Mononuclear cell (primary cell): ENCODE data around the gene APPBP2. TPM values are rescaled to one million over a fixed set of nuclear protein-coding genes. Genes with fewer than 3 reads are reported as not detected.
"Not testable (repeated sequence)": the region's sequence is repeated elsewhere in the genome, so short reads cannot be mapped to it uniquely, and the experiment has no call there.

Experiments used
- H3K27me3 ChIP-seq: 2 replicates; pipeline ENCODE4 v1.6.0; 2011; ENCODE audit warnings: low read length, control low read depth; ENCODE audit not compliant: insufficient read depth
- H3K4me1 ChIP-seq: 2 replicates; pipeline ENCODE4 v1.5.1; 2011; ENCODE audit warnings: mild to moderate bottlenecking, low read length, control low read depth; ENCODE audit not compliant: insufficient read depth
- H3K4me3 ChIP-seq: 2 replicates; pipeline ENCODE4 v1.5.1; 2011; ENCODE audit warnings: mild to moderate bottlenecking, low read length, moderate library complexity
- H3K9me3 ChIP-seq: 2 replicates; pipeline ENCODE4 v1.5.1; 2011; ENCODE audit warnings: low read depth, mild to moderate bottlenecking, control low read depth, low read length
- total RNA-seq: library from RNA; depleted of rRNA; stranded (reverse); fragments of >200 nt; gene quantifications from one replicate; pipeline ENCODE4 v1.2.3, GENCODE V29; 2012

Gene APPBP2
- total RNA-seq, 1 donor = 21.2 TPM

DNA sequence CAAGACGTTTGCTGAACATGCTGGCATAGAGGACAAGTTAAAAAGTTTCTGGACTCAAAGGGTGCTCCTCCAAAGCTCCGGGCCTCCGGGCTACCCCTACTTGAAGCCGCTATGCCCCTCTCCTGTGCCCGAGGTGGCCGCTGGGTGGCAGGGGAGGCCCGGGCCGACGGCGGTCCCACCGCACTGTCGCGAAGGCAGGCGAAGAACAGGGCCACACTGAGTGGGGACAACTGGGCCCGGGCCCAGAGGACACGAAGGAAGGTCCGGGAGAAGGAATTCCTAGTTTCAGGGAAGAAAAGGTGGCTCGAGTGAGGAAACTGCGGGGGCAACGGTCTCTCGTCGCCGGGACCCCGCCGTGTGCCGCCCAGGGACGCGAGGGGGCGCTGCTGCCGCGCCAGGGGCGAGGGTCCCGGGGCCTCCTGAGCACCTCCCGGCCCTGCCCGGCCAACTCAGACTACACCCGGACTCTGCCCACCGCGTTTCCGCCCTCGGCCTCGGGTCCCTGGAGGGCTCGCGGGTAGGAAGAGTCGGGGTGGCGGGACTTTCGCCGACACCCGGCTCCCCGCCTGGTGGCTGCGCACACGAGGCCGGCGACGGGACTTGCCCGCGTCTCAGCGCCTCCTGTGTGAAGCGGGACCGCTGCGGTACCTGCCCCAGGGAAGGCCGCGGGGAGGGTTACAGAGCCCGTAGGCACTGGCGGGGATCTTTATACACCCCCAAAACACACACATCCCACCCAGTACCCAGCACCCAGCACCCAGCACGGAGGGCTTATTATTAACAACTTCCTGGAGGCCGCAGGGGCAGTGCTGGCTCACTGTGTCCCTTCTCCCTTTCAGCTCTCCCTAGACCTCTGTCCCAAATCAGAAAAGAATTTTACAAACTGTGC, 104.5 kb downstream of the APPBP2 start:
- peaks cover 8% of the 10 kb centered on the region for H3K4me1 ChIP-seq
- H3K9me3 ChIP-seq = no peaks in the 10 kb centered on the region
- H3K27me3 ChIP-seq = no peaks in the 10 kb centered on the region
- H3K4me3 ChIP-seq = peak overlapping the region; percentile 37

DNA sequence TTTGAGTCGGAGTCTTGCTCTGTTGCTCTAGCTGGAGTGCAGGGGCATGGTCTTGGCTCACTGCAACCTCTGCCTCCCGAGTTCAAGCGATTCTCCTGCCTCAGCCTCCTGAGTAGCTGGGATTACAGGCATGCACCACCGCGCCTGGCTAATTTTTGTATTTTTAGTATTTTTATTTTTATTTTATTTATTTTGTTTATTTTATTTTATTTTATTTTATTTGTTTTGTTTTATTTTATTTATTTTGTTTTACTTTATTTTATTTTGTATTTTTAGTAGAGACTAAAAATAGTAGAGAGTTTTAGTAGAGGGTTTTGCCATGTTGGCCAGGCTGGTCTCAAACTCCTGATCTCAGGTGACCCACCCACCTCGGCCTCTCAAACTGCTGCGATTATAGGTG, 106.2 kb downstream of the APPBP2 start:
- H3K4me3 ChIP-seq, H3K27me3 ChIP-seq, H3K9me3 ChIP-seq, H3K4me1 ChIP-seq: not testable (repeated sequence)

DNA sequence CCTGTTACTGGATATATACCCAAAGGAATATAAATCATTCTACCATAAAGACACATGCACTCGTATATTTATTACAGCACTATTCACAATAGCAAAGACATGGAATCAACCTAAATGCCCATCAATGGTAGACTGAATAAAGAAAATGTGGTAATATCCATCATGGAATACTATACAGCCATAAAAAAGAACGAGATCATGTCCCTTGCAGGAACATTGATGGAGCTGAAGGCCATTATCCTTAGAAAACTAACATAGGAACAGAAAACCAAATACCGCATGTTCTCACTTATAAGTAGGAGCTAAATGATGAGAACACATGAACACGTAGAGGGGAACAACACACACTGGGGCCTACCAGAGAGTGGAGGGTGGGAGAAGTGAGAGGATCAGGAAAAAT, 107.0 kb downstream of the APPBP2 start:
- H3K4me1 ChIP-seq, H3K9me3 ChIP-seq, H3K4me3 ChIP-seq, H3K27me3 ChIP-seq: not testable (repeated sequence)

DNA sequence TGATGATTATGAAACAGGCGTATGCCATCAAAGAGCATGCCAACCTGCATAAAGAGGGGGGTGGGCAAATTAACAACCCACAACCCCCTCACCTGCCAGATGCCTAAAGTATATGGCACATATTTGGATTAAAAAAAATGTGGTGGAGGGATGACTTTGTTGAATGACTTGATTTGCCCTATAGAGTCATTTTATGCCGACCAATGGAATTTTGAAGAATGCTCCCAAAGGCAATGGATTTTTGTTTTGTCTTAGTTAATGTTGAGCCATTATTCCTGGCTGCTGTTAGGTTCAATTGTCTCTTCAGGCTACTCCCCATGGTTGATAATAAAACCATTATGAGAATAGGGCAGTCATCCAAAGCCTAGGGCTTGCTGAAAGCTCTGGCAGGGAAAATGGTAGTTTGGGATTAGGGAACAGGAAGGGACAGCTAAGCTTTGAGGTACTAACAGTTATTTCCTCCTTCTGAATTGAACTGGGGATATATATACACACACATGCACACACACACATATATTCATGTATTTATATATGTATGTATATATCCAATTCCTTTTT, 109.6 kb downstream of the APPBP2 start:
- Histone ChIP-seq H3K9me3 (no peaks in the 10 kb centered on the region), H3K4me1 (no peaks in the 10 kb centered on the region), H3K27me3 (no peaks in the 10 kb centered on the region), H3K4me3 (no peak overlapping the region)

DNA sequence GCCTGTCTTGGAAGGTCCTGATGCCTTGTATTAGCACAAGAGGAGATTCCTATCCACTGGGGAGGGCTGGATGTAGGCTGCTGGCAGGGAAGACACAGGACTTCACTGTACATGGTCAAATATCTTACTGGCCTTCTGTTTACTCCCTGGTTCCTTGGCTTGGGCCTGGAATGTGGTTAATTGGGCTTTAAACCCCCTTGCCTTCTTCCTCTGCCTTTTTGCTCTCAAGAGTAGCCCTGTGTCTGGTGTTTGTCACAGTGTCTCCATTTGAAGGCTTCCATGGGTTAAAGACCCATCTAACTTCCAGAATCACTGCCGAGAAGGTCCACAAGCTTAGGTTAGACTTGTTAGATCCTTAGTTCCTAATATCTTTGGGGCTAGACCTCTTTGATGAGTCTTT, 110.9 kb downstream of the APPBP2 start:
- Histone ChIP-seq H3K4me1 (no peaks in the 10 kb centered on the region), H3K9me3 (no peaks in the 10 kb centered on the region), H3K27me3 (no peaks in the 10 kb centered on the region), H3K4me3 (no peak overlapping the region)

DNA sequence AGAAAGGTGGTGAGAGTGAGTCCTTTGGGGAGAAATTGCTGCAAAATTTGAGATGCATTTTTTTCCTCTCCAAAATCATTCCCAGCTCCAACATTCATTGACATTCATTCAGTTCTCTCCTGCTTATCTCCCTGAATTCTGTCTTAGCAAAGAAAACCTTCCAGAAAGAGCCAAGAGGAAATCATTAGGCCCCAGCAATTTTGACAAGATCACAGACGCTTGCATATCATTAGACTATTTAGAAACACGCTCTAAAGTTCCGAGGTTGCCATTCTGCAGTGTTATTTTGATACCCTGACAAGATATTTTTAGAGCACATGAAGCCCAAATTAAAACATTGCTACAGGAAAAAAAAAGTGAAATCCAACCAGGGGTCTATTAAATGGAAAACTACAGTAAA, 113.3 kb downstream of the APPBP2 start:
- no peaks in the 10 kb centered on the region for H3K4me1 ChIP-seq
- H3K9me3 ChIP-seq = no peaks in the 10 kb centered on the region
- H3K27me3 ChIP-seq = no peaks in the 10 kb centered on the region
- no peak overlapping the region for H3K4me3 ChIP-seq

DNA sequence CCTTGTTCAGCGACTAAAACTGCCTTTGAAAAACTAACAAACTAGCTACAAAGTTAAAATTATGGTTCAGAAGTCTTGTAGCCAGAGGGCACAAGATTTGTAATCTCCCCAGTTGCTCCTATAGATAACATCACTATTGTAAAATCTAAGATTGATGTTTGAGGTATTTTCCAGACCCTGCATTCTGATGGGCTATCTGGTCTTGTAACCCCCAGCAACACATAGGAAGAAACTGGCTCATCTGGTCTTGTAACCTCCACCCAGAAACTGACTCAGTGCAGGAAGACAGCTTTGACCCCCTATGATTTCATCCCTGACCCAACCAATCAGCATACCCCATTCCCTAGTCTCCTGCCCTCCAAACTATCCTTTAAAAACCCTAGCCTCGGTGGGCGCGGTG, 116.0 kb downstream of the APPBP2 start:
- Histone ChIP-seq H3K9me3 (no peaks in the 10 kb centered on the region), H3K4me3 (no peak overlapping the region), H3K4me1 (no peaks in the 10 kb centered on the region), H3K27me3 (no peaks in the 10 kb centered on the region)

DNA sequence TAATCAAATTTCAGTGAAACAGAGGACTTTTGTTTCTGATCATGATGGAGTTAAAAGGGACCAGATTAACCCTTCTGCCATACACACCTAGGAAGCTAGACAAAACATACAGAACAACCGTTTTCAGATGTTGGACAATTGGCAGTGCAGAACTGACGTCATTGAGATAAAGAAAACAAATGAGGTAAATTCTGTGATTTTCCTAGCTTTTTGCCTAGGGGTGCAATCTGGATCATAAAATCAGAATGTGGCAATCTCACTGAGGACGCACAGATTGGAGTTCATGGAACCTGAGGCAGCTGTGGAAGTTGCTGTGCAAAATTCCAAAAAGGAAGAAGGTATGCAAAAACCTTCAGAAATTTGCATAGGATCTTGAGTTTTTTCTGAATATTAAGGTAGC, 119.2 kb downstream of the APPBP2 start:
- H3K27me3 ChIP-seq = no peaks in the 10 kb centered on the region
- no peaks in the 10 kb centered on the region for H3K9me3 ChIP-seq
- H3K4me1 ChIP-seq = peaks cover 6% of the 10 kb centered on the region
- H3K4me3 ChIP-seq = no peak overlapping the region

DNA sequence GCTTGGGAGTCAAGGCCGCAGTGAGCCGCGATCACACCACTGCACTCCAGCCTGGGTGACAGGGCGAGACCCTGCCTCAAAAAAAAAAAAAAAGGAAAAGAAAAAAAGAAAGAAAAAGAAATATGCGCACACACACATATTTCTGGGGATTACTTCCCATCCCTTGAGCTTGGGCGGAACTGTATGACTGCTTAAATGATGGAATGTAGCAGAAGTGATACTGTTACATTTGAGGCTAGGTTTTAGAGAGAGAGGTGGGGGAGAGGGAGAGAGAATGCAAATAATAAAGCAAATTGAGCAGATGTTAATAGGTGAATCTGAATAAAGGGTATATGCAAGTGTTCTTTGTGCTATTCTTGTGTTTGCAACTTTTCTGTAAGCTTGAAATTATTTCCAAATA, 122.1 kb downstream of the APPBP2 start:
- no peaks in the 10 kb centered on the region for H3K9me3 ChIP-seq
- no peaks in the 10 kb centered on the region for H3K27me3 ChIP-seq
- H3K4me1 ChIP-seq = peaks cover 14% of the 10 kb centered on the region
- no peak overlapping the region for H3K4me3 ChIP-seq

DNA sequence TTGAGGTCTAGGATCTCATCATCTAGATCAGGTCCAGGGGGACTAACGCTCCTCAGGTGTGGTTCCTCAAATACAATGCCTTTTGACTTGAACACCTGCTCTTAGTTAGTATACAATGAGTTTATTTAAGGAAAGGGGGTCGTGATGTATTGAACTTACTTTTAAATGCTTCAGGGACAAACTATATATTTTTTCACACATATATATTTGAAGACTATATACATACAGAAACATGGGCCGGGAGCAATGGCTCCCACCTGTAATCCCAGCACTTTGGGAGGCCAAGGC, 122.6 kb downstream of the APPBP2 start:
- Histone ChIP-seq H3K4me1 (peaks cover 19% of the 10 kb centered on the region), H3K4me3 (no peak overlapping the region), H3K27me3 (no peaks in the 10 kb centered on the region), H3K9me3 (no peaks in the 10 kb centered on the region)

DNA sequence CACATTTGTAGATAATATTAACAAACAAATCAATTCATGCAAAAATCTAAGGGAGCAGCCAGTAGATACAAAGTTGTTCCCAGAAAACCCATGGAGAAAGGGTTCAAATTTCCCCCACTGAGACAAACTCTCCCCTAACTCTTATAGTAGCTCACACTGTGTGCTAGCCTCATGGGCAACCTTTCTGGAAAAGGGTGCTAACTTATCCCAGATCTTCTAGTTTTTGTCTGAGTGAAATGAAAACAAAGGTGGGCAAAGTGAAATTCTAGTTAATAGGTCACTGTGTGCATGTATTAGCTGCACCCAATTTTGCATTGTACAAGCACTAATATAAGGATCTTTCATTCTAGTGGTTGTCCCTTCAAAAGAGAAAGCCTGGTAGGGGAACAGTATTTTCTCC, 124.2 kb downstream of the APPBP2 start:
- Histone ChIP-seq H3K9me3 (no peaks in the 10 kb centered on the region), H3K4me3 (no peak overlapping the region), H3K27me3 (no peaks in the 10 kb centered on the region), H3K4me1 (peaks cover 36% of the 10 kb centered on the region)

DNA sequence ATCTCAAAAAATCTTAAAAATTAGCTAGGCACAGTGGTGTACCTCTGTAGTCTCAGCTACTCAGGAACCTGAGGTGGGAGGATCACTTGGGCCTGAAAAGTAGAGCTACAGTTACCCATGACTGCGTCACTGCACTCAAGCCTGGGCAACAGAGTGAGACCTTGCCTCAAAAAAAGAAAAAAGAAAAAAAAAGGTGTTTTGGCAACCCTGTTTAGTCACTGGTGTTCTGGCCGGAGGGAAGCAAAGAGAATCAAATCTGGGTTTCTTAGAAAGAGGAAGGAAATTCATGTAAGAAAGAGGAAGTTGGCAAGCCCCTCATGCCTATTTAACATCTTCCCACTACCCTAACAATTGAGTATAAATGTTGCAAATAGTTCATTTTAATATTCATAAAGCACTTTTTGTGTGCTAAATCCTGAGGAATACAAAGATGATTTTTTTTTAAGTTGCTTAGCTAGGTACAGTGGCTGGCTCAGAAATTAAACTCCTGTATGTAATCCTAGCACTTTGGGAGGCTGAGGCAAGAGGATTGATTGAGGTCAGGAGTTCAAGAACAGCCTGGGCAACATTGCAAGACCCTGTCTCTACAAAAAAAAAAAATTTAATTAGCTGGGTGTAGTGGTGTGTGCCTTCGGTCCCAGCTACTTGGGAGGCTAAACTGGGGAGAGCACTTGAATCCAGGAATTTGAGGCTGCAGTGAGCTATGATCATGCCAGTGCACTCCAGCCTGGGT, 127.6 kb downstream of the APPBP2 start:
- Histone ChIP-seq H3K4me3 (no peak overlapping the region), H3K9me3 (no peaks in the 10 kb centered on the region), H3K27me3 (no peaks in the 10 kb centered on the region), H3K4me1 (peaks cover 69% of the 10 kb centered on the region)

DNA sequence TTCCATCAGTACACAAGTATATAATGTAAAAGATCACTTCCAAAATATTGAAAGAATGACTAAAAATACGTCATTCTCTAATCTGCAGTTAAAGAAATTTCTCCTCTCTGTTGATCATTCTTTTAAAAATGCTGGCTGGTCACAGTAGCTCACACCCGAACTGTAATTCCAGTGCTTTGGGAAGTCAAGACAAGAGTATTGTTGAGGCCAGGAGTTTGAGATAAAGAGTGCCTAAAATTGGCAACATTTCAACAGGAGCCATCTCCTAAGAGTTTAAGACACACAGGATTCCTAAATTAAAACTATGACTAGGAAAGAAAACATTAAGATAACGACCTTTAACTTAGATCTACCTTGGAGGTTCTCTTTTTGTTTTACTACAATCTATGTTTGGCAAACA, 129.6 kb downstream of the APPBP2 start:
- Histone ChIP-seq H3K4me1 (peaks cover 72% of the 10 kb centered on the region), H3K9me3 (no peaks in the 10 kb centered on the region), H3K27me3 (no peaks in the 10 kb centered on the region), H3K4me3 (no peak overlapping the region)

DNA sequence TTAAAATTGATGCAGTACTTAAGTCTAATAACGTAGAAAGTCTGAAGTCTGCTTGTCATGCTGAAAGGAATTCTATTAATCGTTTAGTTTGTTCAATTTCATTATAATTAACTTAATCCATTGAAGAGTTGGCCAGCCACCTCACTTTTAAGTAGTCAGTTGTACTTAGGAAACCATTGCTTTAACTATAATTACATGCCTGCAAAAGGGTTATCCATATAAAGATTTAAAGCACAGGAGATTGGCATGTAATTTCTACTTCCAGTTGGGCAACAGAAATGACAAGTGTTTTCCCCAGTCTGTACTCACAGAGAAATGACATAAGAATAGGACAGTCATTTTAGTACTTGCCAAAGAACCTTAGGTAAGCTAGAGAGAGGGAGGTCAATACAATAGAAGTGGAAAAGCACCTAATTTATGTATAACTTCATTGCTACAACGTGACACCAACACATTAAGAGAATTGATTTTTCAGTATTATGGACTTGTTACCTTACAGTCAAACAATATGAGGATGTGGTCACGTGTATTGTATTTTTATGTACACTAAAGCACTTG, 130.5 kb downstream of the APPBP2 start:
- Histone ChIP-seq H3K4me3 (no peak overlapping the region), H3K4me1 (peaks cover 78% of the 10 kb centered on the region), H3K9me3 (no peaks in the 10 kb centered on the region), H3K27me3 (no peaks in the 10 kb centered on the region)

DNA sequence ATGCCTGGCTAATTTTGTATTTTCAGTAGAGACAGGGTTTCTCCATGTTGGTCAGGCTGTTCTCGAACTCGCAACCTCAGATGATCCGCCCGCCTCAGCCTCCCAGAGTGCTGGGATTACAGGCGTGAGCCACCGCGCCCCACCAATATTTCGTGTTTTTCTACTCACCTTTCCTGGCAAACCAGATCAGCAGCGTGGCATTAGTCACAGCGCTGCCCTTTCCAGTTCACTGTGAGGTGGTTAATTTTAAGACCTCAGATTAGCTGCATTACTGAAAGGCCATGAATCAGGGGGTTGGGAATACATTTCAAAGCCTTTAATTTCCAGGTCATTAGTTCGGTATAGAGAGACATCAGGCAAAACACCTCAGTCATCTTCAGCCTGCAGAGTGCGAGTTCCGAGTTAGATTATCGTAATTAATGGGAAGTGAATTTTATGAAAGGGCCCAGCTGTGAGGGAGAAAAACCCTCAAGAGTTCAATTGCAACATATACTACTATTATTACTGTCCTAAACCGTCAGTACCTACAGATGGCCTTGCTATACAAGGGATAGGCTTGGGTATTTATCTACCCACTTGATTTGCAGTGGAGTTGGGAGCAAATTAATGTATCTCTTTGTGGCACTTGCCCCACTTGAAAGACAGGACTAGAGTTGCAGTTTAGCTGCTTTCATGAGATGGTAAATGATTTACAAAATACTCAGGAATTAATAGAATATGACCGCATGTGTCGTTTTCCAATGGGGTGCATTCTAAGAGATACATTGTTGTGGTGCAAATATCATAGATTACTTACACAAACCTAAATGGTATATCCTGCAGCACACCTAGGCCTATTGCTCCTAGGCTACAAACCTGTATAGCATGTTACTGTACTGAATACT, 132.0 kb downstream of the APPBP2 start:
- peaks cover 86% of the 10 kb centered on the region for H3K4me1 ChIP-seq

More for the DNA sequence above, 132.0 kb downstream of the APPBP2 start:
- no peaks in the 10 kb centered on the region for H3K27me3 ChIP-seq
- no peak overlapping the region for H3K4me3 ChIP-seq
- H3K9me3 ChIP-seq = no peaks in the 10 kb centered on the region
